ENCODE data around the gene RANBP10. TPM values are rescaled to one million over a fixed set of nuclear protein-coding genes. Genes with fewer than 3 reads are reported as not detected.
A peak's percentile ranks its signal among the peaks of the same experiment; 100 is the strongest.

Gene RANBP10
- total and polyA plus RNA-seq, 2 of the 13 experiments (the other 11 are each of a cell fraction or from before 2014, with no cell fraction given): 9.2 to 22.7 TPM

- Histone ChIP-seq H3K79me2 (ENCODE audit: insufficient read depth, low read length) (no peaks in the 10 kb centered on the region), H2AFZ (ENCODE audit: low read length) (no peak overlapping the region), H3K36me3 (replicated peaks in 1 of 2; ENCODE audit: control insufficient read depth in 1 of 2, insufficient read depth in 2 of 2, low read length in 2 of 2) (peaks cover 38 to 61% of the 10 kb centered on the region in 2 experiments), H3K4me2 (ENCODE audit: low read depth, low read length) (no peak overlapping the region), H3K27ac (ENCODE audit: extremely low read length, insufficient read depth, low read length) (peak overlapping the region; percentile 74), H3K4me1 (ENCODE audit: insufficient read depth, low read length) (peaks cover 17% of the 10 kb centered on the region), H3K9ac (ENCODE audit: insufficient read depth, low read depth, low read length) (no peak overlapping the region), H4K20me1 (ENCODE audit: insufficient read depth, low read length) (no peaks in the 10 kb centered on the region), H3K9me3 (ENCODE audit: low read length) (no peaks in the 10 kb centered on the region), H3K4me3 (replicated peaks in 1 of 3; ENCODE audit: insufficient read depth in 1 of 3, low read depth in 2 of 3, low read length in 3 of 3) (no peak overlapping the region), H3K27me3 (ENCODE audit: control insufficient read depth in 1 of 2, insufficient read depth in 2 of 2, low read length in 2 of 2) (no peaks in the 10 kb centered on the region)
- WGBS (ENCODE audit: low lambda C conversion rate): 89% methylated on average over 18 of the region's 22 CpGs
- in situ Hi-C loops (cut with HindIII; ENCODE audit: extremely low pct_ligation_motif_present, low pct_unique_long_range_greater_than_20kb): no loop called here
- FAIRE-seq (no peak), ATAC-seq (no peak), DNase-seq (ENCODE audit: low spot score) (no peak)
- TF ChIP-seq SCMH1 (CRISPR knock-in tag; IDR thresholded peaks at IDR 0.05; ENCODE audit: borderline replicate concordance) (no peak), ZNF572 (CRISPR knock-in tag; IDR thresholded peaks at IDR 0.05) (no peak), MYC (CRISPR knock-in tag; IDR thresholded peaks at IDR 0.05; ENCODE audit: borderline replicate concordance) (0 out of 2 replicates have a peak, but pooled peaks have one; percentile 31), ZMYM3 (CRISPR knock-in tag; IDR thresholded peaks at IDR 0.05) (no peak), ZNF263 (CRISPR knock-in tag; IDR thresholded peaks at IDR 0.05) (0 out of 2 replicates have a peak, but pooled peaks have one; percentile 23), AGO2 (optimal IDR thresholded peaks at IDR 0.05; ENCODE audit: low read depth, low read length) (peak; percentile 41), NRL (CRISPR knock-in tag; IDR thresholded peaks at IDR 0.05; ENCODE audit: borderline replicate concordance) (no peak), LCORL (IDR thresholded peaks at IDR 0.05) (no peak), LCORL (CRISPR knock-in tag; IDR thresholded peaks at IDR 0.05) (no peak), ZNF251 (CRISPR knock-in tag; IDR thresholded peaks at IDR 0.05) (no peak), NFIB (CRISPR knock-in tag; IDR thresholded peaks at IDR 0.05; ENCODE audit: borderline replicate concordance) (no peak), HHEX (CRISPR knock-in tag; IDR thresholded peaks at IDR 0.05) (no peak), ZNF225 (CRISPR knock-in tag; IDR thresholded peaks at IDR 0.05) (no peak), KDM3A (CRISPR knock-in tag; IDR thresholded peaks at IDR 0.05; ENCODE audit: low read depth) (no peak)
- BruUV-seq (replicated peaks): no TSS peak
- ChIA-PET POLR2A (interaction anchor here (1.1 kb wide), 1 partner anchor 8 kb away, joined by 4 read pairs; the partner anchor contains the start of gene GFOD2), CTCF (ENCODE audit: low intra/inter-chr PET ratio, low total read pairs) (no interaction called here)
- intact Hi-C loops (cut with micrococcal nuclease; ENCODE audit: unreplicated experiment): no loop called here
Observed at GRCh38 chr16:67727521-67728485, 78.6 kb downstream of the RANBP10 start.

Data from HepG2 (cell line).